ENCODE data around the gene GIPC3. TPM values are rescaled to one million over a fixed set of nuclear protein-coding genes. Genes with fewer than 3 reads are reported as not detected.

GIPC3 gene
- total RNA-seq, 1 experiment from 2014 or later: not detected

GRCh38 chr19:3589439-3589838, 4.2 kb downstream of the GIPC3 start:
- Histone ChIP-seq H3K27me3 (0 out of 2 replicates have a peak, but pooled peaks cover 4% of the 10 kb centered on the region), H3K36me3 (no peaks in the 10 kb centered on the region), H3K9me3 (no peaks in the 10 kb centered on the region), H3K4me3 (no peak overlapping the region)
- DNase-seq: no peak

- no peak for DNase-seq
Measured at GRCh38 chr19:3589949-3590348, 4.7 kb downstream of the GIPC3 start.

GRCh38 chr19:3590991-3591659, 5.8 kb downstream of the GIPC3 start:
- H3K36me3 ChIP-seq: no peaks in the 10 kb centered on the region
- H3K4me3 ChIP-seq: no peak overlapping the region
- no peak for DNase-seq
- H3K27me3 ChIP-seq: no peaks in the 10 kb centered on the region
- H3K9me3 ChIP-seq: no peaks in the 10 kb centered on the region

More at GRCh38 chr19:3589949-3590348, 4.7 kb downstream of the GIPC3 start:
- H3K4me3 ChIP-seq: no peak overlapping the region
- H3K36me3 ChIP-seq: no peaks in the 10 kb centered on the region
- H3K27me3 ChIP-seq: 0 out of 2 replicates have a peak, but pooled peaks cover 4% of the 10 kb centered on the region
- no peaks in the 10 kb centered on the region for H3K9me3 ChIP-seq

GRCh38 chr19:3591876-3592613, 6.8 kb downstream of the GIPC3 start:
- Histone ChIP-seq H3K4me3 (no peak overlapping the region), H3K27me3 (no peaks in the 10 kb centered on the region), H3K9me3 (no peaks in the 10 kb centered on the region), H3K36me3 (no peaks in the 10 kb centered on the region)
- DNase-seq: no peak

DNA sequence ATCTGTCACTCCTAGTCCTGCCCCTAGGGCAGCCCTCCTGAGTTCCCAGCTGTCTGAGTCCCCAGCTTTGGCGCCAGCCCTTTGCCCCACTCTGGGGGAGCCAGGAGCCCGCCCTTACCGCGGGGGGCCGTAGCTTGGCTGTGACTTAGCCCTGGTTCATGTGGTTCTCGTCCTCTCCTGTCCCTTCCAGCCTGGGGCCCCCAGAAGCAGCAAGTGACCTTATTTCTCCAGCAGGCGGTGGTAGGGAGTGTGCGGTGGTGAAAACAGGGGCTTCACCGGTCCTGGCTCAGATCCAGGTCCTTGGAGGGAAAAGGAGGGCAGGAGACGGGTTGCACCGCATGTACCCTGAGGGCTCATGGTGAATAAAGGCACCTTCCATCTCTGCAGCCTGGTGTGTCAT, 7.9 kb downstream of the GIPC3 start:
- no peaks in the 10 kb centered on the region for H3K27me3 ChIP-seq
- no peaks in the 10 kb centered on the region for H3K9me3 ChIP-seq
- H3K4me3 ChIP-seq: no peak overlapping the region
- DNase-seq: no peak
- H3K36me3 ChIP-seq: no peaks in the 10 kb centered on the region

DNA sequence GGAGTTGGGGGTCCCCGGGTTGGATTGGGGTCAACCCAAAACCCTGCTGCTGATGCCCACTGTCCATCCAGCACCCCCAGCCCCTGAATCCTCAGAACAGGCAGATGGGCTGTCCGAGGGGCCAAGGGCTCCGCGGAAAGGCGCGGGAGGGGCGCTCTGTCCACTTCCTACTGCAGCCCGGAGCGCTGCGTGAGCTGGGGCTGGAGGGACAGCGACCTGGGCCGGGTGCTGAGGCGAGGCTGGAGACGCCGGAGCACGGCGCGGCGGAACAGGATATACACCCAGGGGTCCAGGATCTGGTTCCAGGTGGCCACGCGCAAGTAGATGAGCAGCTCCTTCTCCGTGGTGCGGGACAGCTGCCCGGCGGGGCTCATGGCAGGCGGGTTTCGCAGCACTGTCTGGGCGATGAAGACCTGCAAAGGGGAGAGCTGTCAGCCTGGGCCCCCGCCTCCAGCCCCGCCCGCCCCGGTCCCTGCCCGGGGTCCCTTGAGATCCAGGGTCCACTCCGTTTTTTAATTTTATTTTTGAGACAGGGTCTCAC, 10.3 kb downstream of the GIPC3 start:
- Histone ChIP-seq H3K4me3 (no peak overlapping the region), H3K9me3 (no peaks in the 10 kb centered on the region), H3K27me3 (no peaks in the 10 kb centered on the region), H3K36me3 (no peaks in the 10 kb centered on the region)
- DNase-seq: no peak

GRCh38 chr19:3599776-3600187, 14.5 kb downstream of the GIPC3 start:
- no peak for DNase-seq
- Histone ChIP-seq H3K9me3 (no peaks in the 10 kb centered on the region), H3K4me3 (no peak overlapping the region), H3K27me3 (no peaks in the 10 kb centered on the region), H3K36me3 (no peaks in the 10 kb centered on the region)

- Histone ChIP-seq H3K4me3 (no peak overlapping the region), H3K9me3 (no peaks in the 10 kb centered on the region), H3K27me3 (no peaks in the 10 kb centered on the region), H3K36me3 (no peaks in the 10 kb centered on the region)
- no peak for DNase-seq
Measured at GRCh38 chr19:3601021-3601420, 15.7 kb downstream of the GIPC3 start.

DNA sequence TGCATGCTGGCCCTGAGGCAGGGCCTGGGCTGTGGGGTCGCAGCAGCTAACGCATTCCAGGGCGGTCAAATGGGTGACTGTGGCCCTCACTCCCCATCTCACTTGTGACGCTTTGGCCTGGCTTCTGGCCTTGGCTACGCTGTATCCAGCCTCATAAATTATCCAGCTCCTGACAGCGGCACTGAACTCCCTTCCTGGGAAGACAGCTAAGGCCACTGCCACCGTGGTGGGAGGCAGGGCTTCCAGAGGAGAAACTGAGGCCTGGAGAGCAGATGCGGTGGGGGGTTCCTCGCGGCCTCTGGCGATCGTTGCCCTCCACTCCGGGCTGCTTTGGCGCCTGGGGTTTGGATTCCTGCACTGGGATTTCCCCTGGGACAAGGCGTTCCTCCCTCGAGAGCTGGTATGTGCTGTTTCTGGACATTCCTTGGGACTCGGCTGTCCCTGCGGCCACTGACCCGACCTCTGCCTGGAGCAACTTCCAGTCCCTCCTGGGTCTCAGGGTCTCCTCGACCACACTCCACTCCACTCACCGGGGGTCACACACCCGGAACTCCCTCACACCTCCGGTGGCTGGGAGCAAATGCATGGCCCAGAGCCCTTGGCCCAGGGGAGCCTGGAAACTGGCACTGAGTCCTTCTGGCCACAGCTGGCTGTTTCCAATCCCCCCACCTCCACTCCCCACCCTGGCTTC, 18.0 kb downstream of the GIPC3 start:
- DNase-seq: no peak
- H3K27me3 ChIP-seq: no peaks in the 10 kb centered on the region
- H3K4me3 ChIP-seq: no peak overlapping the region

GRCh38 chr19:3604227-3604986, 19.1 kb downstream of the GIPC3 start:
- Histone ChIP-seq H3K36me3 (no peaks in the 10 kb centered on the region), H3K4me3 (no peak overlapping the region), H3K27me3 (no peaks in the 10 kb centered on the region), H3K9me3 (no peaks in the 10 kb centered on the region)
- no peak for DNase-seq

More for the DNA sequence above, 18.0 kb downstream of the GIPC3 start:
- Histone ChIP-seq H3K36me3 (no peaks in the 10 kb centered on the region), H3K9me3 (no peaks in the 10 kb centered on the region)

DNA sequence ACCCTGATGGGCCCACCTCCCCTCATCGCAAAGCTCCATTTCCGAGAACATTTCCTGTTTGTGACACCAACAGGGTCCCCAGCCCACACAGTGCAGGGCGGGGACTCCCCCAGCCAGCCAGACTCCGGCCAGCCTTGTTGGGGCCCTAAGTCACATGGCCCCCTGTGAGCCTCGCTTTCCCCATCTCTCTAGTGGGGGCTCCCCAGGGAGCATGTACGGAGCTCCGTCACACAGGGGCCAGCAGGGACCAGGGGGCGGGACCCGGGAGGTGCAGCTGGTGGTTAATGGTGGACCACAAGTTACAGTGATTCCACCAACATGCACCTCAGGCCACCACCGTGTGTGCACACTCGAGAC, 19.7 kb downstream of the GIPC3 start:
- Histone ChIP-seq H3K27me3 (no peaks in the 10 kb centered on the region), H3K9me3 (no peaks in the 10 kb centered on the region), H3K36me3 (no peaks in the 10 kb centered on the region), H3K4me3 (no peak overlapping the region)
- no peak for DNase-seq

GRCh38 chr19:3605361-3605760, 20.1 kb downstream of the GIPC3 start:
- H3K27me3 ChIP-seq: no peaks in the 10 kb centered on the region
- H3K9me3 ChIP-seq: no peaks in the 10 kb centered on the region
- no peaks in the 10 kb centered on the region for H3K36me3 ChIP-seq
- no peak overlapping the region; the same call in 1 of the 2 replicates for H3K4me3 ChIP-seq
- DNase-seq: no peak

DNA sequence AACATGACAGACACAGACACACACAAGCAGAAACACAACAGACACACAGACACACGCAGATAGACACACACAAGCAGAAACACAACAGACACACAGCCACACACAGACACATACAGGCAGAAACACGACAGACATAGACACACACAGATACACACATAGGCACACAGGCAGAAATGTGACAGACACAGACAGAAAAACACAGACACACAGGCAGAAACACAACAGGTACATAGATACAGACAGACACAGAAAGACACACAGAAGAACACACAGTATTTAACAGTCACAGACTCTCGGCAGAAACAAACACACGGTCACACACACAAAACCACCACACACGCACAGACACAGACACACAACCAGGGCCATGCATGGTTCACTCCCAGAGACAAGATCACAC, 20.5 kb downstream of the GIPC3 start:
- no peaks in the 10 kb centered on the region for H3K9me3 ChIP-seq
- no peaks in the 10 kb centered on the region for H3K27me3 ChIP-seq
- no peaks in the 10 kb centered on the region for H3K36me3 ChIP-seq
- DNase-seq: no peak
- H3K4me3 ChIP-seq: peak overlapping the region; percentile 54

- Histone ChIP-seq H3K27me3 (no peaks in the 10 kb centered on the region), H3K9me3 (no peaks in the 10 kb centered on the region), H3K36me3 (no peaks in the 10 kb centered on the region), H3K4me3 (peak overlapping the region; percentile 54)
- DNase-seq: no peak
Measured at GRCh38 chr19:3606174-3606689, 21.0 kb downstream of the GIPC3 start.

DNA sequence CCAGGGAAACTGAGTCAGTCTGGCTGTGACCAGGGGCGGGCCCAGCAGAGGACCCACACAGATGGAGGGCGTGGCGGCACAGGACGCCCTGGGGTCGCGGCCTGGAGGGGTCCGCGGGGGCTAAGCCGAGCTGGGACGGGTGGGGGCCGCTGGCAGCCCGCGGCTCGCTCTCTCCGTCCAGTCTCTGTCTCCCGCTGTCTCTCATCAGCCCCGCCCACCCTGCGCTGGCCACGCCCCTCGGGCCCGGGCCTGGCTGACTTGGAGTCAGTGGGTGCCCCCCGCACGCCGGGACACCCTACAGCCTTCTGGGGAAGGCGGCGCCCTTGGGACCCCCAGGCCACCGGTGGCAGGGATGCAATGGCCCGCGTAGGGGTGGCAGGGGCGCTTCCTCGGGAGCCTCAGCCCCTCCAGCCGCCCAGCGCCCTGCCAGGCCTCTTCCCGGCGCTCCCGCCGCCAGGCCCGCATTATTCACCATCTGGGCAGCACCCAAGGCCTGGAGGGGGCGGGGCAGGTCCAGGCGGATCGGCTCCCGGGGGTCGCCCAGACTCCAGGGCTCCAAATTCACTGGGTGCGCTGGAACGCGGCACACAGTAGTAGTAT, 21.5 kb downstream of the GIPC3 start, which contains the start of gene TBXA2R:
TBXA2R (minus strand) TSS at position 186 of the 600 bp plus-strand sequence. CDS start 6,241 bp downstream, outside the sequence.
- DNase-seq: peak; percentile 76
- no peaks in the 10 kb centered on the region for H3K36me3 ChIP-seq
- no peaks in the 10 kb centered on the region for H3K9me3 ChIP-seq
- no peaks in the 10 kb centered on the region for H3K27me3 ChIP-seq
- peak within 1 kb of the TSS; percentile 54 for H3K4me3 ChIP-seq

Data from MG63 (cell line).